Testis (tissue), 2 donors: ENCODE results near the gene SEMA5A.

Experiments
- POLR2A ChIP-seq: fragments of 450-650 bp; IDR thresholded peaks from one replicate; pipeline ENCODE4 v1.6.1; 2017; ENCODE audit warnings: antibody characterized with exemption, mild to moderate bottlenecking, moderate library complexity
- TF ChIP-seq, protein P1 (sequence below), 3 experiments: fragments of 450-650 bp in 2 of 3; fragments of 200-600 bp in 1 of 3; sonication (generic) in 1 of 3; IDR thresholded peaks; one replicate each; pipeline ENCODE4 v1.5.1; 2016 to 2019; ENCODE audit warnings: antibody characterized with exemption in 3 of 3, mild to moderate bottlenecking in 2 of 3, moderate library complexity in 1 of 3

DNA sequence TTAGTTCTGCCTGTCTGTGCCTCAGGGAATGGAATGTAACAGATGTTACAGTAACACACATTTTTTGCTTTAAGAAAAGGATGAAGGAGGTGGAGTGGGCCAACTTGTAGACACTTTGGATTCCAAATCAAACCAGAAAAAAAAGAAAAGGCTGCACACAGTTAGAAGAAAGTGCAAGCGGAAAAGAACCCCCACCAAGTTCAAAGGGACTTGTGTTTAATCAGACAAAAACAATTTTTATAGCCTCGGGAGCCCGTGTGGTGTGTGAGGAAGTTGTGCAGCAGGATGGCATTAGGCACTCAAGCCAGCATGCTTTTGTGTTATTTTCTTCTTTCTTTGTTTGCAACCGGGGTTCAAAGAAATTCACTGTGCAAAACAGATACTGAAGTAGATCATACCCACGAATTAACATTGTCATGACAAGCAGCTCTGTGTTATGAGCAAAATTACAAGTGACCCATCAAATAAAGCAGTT, 189.5 kb downstream of the SEMA5A start:
- TF ChIP-seq, protein P1, sequence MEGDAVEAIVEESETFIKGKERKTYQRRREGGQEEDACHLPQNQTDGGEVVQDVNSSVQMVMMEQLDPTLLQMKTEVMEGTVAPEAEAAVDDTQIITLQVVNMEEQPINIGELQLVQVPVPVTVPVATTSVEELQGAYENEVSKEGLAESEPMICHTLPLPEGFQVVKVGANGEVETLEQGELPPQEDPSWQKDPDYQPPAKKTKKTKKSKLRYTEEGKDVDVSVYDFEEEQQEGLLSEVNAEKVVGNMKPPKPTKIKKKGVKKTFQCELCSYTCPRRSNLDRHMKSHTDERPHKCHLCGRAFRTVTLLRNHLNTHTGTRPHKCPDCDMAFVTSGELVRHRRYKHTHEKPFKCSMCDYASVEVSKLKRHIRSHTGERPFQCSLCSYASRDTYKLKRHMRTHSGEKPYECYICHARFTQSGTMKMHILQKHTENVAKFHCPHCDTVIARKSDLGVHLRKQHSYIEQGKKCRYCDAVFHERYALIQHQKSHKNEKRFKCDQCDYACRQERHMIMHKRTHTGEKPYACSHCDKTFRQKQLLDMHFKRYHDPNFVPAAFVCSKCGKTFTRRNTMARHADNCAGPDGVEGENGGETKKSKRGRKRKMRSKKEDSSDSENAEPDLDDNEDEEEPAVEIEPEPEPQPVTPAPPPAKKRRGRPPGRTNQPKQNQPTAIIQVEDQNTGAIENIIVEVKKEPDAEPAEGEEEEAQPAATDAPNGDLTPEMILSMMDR (IDR thresholded peaks at IDR 0.05): no peak
- no peak for TF ChIP-seq POLR2A
